ENCODE results near the gene MED13. TPM values are rescaled to one million over a fixed set of nuclear protein-coding genes. Genes with fewer than 3 reads are reported as not detected.

The MED13 gene
- total and polyA plus RNA-seq, 9 of the 15 experiments (the other 6 are each of a cell fraction or from before 2014, with no cell fraction given): 5.4 to 48.4 (median 28.2) TPM

DNA sequence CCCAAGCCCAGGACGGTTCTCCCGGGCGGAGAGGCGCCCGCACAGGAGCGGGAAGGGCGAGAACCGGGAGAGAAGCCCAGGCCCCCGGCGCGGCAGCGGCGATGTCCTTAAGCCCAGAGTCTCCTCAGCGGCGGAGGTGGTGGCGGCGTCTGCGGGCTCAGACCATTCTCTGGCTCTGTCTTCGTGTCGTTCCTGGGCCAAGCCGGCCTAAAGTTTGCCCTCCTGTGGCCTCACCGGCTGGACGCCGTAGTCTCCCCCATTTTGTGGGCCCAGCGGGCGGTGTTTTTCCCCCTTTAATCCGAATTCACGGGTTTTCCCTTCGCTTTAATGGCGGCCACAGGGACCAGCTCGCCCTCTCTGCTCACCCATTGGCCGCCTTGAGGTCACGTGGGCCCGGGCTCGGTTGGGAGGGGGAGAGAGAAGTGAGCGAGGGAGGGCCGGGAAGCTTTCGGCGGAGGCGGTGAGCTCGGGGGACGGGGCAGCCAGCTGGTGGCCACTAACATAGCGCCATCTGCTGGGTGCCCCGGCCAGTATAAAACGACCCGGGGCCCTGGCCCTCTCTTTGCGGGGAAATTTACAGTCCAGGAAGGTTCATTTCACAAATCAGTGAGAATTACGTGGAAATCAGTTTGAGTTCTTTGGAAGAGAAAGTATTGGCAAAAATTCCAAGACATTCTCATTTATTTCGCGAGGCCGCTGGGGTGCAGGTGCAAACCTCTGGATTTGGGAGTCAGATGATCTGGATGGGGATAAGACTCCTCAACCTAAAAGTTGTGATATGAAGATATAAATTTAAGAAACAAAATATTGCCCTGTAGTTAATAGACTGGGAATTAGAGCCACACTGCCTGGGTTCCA is 762 bp upstream of the MED13 start (continued):
- TF ChIP-seq, protein P1, sequence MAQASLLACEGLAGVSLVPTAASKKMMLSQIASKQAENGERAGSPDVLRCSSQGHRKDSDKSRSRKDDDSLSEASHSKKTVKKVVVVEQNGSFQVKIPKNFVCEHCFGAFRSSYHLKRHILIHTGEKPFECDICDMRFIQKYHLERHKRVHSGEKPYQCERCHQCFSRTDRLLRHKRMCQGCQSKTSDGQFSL (CRISPR knock-in tag; IDR thresholded peaks at IDR 0.05): peak; percentile 64; the same call in 1 of the 2 replicates
- TF ChIP-seq, protein P1 (tag; IDR thresholded peaks at IDR 0.05): no peak; a peak in 1 of 4 replicates
- TF ChIP-seq, protein P2, sequence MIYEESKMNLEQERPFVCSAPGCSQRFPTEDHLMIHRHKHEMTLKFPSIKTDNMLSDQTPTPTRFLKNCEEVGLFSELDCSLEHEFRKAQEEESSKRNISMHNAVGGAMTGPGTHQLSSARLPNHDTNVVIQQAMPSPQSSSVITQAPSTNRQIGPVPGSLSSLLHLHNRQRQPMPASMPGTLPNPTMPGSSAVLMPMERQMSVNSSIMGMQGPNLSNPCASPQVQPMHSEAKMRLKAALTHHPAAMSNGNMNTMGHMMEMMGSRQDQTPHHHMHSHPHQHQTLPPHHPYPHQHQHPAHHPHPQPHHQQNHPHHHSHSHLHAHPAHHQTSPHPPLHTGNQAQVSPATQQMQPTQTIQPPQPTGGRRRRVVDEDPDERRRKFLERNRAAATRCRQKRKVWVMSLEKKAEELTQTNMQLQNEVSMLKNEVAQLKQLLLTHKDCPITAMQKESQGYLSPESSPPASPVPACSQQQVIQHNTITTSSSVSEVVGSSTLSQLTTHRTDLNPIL (CRISPR knock-in tag; IDR thresholded peaks at IDR 0.05): no peak
- TF ChIP-seq, protein P3, sequence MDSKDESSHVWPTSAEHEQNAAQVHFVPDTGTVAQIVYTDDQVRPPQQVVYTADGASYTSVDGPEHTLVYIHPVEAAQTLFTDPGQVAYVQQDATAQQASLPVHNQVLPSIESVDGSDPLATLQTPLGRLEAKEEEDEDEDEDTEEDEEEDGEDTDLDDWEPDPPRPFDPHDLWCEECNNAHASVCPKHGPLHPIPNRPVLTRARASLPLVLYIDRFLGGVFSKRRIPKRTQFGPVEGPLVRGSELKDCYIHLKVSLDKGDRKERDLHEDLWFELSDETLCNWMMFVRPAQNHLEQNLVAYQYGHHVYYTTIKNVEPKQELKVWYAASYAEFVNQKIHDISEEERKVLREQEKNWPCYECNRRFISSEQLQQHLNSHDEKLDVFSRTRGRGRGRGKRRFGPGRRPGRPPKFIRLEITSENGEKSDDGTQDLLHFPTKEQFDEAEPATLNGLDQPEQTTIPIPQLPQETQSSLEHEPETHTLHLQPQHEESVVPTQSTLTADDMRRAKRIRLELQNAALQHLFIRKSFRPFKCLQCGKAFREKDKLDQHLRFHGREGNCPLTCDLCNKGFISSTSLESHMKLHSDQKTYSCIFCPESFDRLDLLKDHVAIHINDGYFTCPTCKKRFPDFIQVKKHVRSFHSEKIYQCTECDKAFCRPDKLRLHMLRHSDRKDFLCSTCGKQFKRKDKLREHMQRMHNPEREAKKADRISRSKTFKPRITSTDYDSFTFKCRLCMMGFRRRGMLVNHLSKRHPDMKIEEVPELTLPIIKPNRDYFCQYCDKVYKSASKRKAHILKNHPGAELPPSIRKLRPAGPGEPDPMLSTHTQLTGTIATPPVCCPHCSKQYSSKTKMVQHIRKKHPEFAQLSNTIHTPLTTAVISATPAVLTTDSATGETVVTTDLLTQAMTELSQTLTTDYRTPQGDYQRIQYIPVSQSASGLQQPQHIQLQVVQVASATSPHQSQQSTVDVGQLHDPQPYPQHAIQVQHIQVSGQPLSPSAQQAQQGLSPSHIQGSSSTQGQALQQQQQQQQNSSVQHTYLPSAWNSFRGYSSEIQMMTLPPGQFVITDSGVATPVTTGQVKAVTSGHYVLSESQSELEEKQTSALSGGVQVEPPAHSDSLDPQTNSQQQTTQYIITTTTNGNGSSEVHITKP (IDR thresholded peaks at IDR 0.05; ENCODE audit: partially characterized antibody): peak; percentile 74
- peak; percentile 86 for TF ChIP-seq ZFX (CRISPR knock-in tag; IDR thresholded peaks at IDR 0.05)
- no peak for TF ChIP-seq MEF2D (tag; conservative IDR thresholded peaks at IDR 0.05; ENCODE audit: low read depth)
- TF ChIP-seq NCOA6 (IDR thresholded peaks at IDR 0.05): no peak
- no peak for TF ChIP-seq SIRT6 (IDR thresholded peaks at IDR 0.05; ENCODE audit: low read depth, low read length)
- TF ChIP-seq, protein P4, sequence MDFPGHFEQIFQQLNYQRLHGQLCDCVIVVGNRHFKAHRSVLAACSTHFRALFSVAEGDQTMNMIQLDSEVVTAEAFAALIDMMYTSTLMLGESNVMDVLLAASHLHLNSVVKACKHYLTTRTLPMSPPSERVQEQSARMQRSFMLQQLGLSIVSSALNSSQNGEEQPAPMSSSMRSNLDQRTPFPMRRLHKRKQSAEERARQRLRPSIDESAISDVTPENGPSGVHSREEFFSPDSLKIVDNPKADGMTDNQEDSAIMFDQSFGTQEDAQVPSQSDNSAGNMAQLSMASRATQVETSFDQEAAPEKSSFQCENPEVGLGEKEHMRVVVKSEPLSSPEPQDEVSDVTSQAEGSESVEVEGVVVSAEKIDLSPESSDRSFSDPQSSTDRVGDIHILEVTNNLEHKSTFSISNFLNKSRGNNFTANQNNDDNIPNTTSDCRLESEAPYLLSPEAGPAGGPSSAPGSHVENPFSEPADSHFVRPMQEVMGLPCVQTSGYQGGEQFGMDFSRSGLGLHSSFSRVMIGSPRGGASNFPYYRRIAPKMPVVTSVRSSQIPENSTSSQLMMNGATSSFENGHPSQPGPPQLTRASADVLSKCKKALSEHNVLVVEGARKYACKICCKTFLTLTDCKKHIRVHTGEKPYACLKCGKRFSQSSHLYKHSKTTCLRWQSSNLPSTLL (IDR thresholded peaks at IDR 0.05): no peak
- TF ChIP-seq FIP1L1 (IDR thresholded peaks at IDR 0.05; ENCODE audit: low read depth, low read length, poor library complexity, severe bottlenecking): peak; percentile 52
- peak; percentile 54; the same call in 1 of the 2 replicates for TF ChIP-seq FOXK1 (CRISPR knock-in tag; IDR thresholded peaks at IDR 0.05; ENCODE audit: borderline replicate concordance)
- TF ChIP-seq ZNF134 (CRISPR knock-in tag; conservative IDR thresholded peaks at IDR 0.05): no peak
- TF ChIP-seq, protein P5, sequence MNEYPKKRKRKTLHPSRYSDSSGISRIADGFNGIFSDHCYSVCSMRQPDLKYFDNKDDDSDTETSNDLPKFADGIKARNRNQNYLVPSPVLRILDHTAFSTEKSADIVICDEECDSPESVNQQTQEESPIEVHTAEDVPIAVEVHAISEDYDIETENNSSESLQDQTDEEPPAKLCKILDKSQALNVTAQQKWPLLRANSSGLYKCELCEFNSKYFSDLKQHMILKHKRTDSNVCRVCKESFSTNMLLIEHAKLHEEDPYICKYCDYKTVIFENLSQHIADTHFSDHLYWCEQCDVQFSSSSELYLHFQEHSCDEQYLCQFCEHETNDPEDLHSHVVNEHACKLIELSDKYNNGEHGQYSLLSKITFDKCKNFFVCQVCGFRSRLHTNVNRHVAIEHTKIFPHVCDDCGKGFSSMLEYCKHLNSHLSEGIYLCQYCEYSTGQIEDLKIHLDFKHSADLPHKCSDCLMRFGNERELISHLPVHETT (CRISPR knock-in tag; conservative IDR thresholded peaks at IDR 0.05 in 1 of 2, IDR thresholded peaks at IDR 0.05 in 1 of 2): 0 out of 4 replicates have a peak, but pooled peaks of 1 of the 2 experiments have one; percentile 61
